Bronchial epithelial cell (primary cell): ENCODE data around the gene RGS5. TPM values are rescaled to one million over a fixed set of nuclear protein-coding genes. Genes with fewer than 3 reads are reported as not detected.

Experiments used
- DNase-seq: peaks from one replicate; pipeline ENCODE4 v3.0.0-alpha.2; 2010; ENCODE audit warnings: low read depth
- FAIRE-seq: peaks from 2 replicates; lab custom pipeline; 2011; peaks lifted over from hg19 to GRCh38; lab: Jason Lieb, UNC
- H3K27me3 ChIP-seq: 2 replicates; pipeline ENCODE4 v1.5.1; 2011; ENCODE audit warnings: low read length; ENCODE audit not compliant: control insufficient read depth, insufficient read depth
- H3K36me3 ChIP-seq: 2 replicates; pipeline ENCODE4 v1.5.1; 2011; ENCODE audit warnings: low read length; ENCODE audit not compliant: control insufficient read depth, insufficient read depth
- H3K4me3 ChIP-seq: 2 replicates; pipeline ENCODE4 v1.5.1; 2011; ENCODE audit warnings: mild to moderate bottlenecking, low read depth, low read length, control low read depth
- CTCF ChIP-seq: IDR thresholded peaks from 2 replicates; pipeline ENCODE4 v1.5.1; 2011; ENCODE audit warnings: mild to moderate bottlenecking, moderate library complexity, low read length, control low read depth, inconsistent platforms; ENCODE audit not compliant: insufficient read depth, severe bottlenecking
- total RNA-seq: library from RNA; depleted of rRNA; stranded (reverse); fragments of >200 nt; gene quantifications from 2 replicates; pipeline ENCODE4 v1.2.1, GENCODE V29; 2014

Gene RGS5
- total RNA-seq, 1 donor from 2014 or later, result 3.9 TPM

GRCh38 chr1:163170975-163171676, 31.6 kb downstream of the RGS5 start:
- no peaks in the 10 kb centered on the region for H3K27me3 ChIP-seq
- no peak for FAIRE-seq
- peak; percentile 25 for TF ChIP-seq CTCF
- H3K36me3 ChIP-seq, result no peaks in the 10 kb centered on the region
- DNase-seq, result no peak
- no peak overlapping the region for H3K4me3 ChIP-seq

- FAIRE-seq (no peak), DNase-seq (no peak)
- H3K27me3 ChIP-seq, result no peaks in the 10 kb centered on the region
- H3K36me3 ChIP-seq, result no peaks in the 10 kb centered on the region
- TF ChIP-seq CTCF, result no peak
- no peak overlapping the region for H3K4me3 ChIP-seq
Observed at GRCh38 chr1:163170331-163170730, 32.4 kb downstream of the RGS5 start.

- Histone ChIP-seq H3K36me3 (no peaks in the 10 kb centered on the region), H3K4me3 (no peak overlapping the region), H3K27me3 (no peaks in the 10 kb centered on the region)
- no peak for DNase-seq
- no peak for TF ChIP-seq CTCF
- FAIRE-seq, result no peak
Observed at GRCh38 chr1:163169553-163169952, 33.2 kb downstream of the RGS5 start.

GRCh38 chr1:163168053-163168452, 34.7 kb downstream of the RGS5 start:
- no peaks in the 10 kb centered on the region for H3K36me3 ChIP-seq
- no peak for TF ChIP-seq CTCF
- H3K4me3 ChIP-seq, result no peak overlapping the region
- FAIRE-seq, result no peak
- H3K27me3 ChIP-seq, result no peaks in the 10 kb centered on the region
- peak; percentile 95 for DNase-seq

- FAIRE-seq, result no peak
- Histone ChIP-seq H3K27me3 (no peaks in the 10 kb centered on the region), H3K36me3 (no peaks in the 10 kb centered on the region), H3K4me3 (no peak overlapping the region)
- TF ChIP-seq CTCF, result no peak
- no peak for DNase-seq
Observed at GRCh38 chr1:163166886-163167555, 35.7 kb downstream of the RGS5 start.
